ENCODE measurements around the gene TMEM80.

Gene TMEM80

DNA sequence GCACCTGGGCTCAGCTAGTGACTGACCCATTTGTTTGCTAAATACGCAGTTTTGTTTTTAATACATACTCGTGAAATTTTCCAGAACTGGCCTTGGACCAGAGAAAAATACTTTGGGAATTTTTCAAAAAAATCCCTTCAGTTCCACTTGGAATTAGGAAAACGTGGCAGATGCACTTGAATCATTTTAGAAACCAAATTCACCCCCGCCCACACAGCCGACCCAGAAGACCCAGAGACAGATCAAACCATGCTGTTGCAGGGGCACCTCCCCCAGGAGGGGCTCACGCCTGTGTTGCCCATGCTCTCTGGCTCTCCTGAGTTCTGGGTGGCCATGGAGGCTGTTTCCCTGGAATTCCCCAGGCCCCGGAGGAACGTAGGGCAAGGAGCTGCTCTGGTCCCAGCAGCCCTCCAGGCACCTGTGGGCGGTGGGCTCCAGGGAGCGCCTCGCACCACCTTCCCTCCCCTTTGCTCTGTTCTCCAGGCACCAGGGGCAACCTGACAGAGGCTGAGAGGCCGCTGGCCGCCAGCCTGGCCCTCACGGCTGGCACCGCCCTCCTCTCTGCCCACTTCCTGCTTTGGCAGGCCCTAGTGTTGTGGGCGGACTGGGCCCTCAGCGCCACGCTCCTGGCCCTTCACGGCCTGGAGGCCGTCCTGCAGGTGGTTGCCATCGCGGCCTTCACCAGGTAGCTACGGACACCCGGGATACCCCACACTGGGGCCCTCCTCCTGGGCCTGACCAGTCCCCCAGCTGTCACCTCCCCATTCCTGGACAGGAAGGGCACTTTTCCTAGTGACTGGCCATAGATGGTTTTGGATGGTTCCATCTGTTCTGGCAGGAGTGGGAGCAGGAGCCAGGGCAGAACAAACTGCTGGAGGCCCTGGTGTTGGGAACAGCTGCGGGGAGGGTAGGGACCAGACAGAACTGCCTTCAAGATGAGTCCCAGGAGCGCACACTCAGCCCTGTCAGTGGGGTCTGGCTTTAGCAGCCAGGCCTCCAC is 7.1 kb downstream of the TMEM80 start:
- DNase-seq, result no peak

GRCh38 chr11:703506-703905 is 7.9 kb downstream of the TMEM80 start:
- no peak for DNase-seq

GRCh38 chr11:704228-704674 is 8.6 kb downstream of the TMEM80 start:
- DNase-seq, result no peak

DNA sequence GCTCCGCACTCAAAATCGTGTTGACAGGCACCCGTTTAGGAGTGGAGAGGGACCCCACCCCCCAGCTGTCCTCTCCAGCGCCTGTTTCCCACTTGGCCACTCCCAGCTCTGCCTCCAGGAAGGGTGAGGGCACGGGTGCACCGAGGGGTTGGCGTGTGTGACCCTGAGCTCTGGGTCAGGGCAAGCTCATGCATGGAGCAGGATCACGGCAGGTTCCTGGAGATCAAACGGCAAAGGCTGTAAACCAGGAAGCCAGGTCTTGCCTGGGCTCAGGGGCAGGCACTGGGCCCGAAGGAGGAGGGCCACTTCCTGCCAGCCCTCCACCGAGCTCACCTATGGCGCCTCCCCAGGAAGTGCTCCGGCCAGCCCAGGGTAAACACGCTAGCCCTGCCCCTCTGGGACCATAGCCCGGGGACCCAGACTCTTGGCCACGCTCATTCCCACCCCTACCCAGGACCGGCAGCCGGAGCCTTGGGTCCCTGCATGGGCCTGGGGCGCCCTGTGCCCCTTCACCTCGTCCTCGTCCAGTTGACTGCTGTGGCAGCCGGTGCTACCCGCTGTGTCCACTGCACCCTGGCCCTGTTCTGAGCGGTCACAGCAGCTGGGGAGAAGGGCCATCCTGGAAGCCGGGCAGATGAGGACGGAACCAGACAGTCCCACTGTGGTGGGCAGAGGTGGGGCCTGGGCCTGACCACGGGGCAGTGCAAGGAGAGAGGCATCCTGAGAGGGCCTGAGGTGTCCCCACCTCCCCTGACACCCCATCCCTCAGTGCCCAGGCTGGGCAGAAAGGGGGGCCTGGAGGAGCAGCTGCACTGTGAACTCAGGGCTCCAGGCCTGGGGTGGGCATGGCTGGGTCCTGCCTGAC is 9.4 kb downstream of the TMEM80 start:
- no peak for DNase-seq

- DNase-seq, result no peak
Observed at GRCh38 chr11:705646-706438, 10.2 kb downstream of the TMEM80 start, which contains the start of gene EPS8L2. Gene EPS8L2 (plus strand): TSS chr11:706231. CDS start chr11:709408, 3,177 bp downstream.

- no peak for DNase-seq
Observed at GRCh38 chr11:706439-706956, 10.9 kb downstream of the TMEM80 start.

- DNase-seq, result no peak
Observed at GRCh38 chr11:706957-707816, 11.6 kb downstream of the TMEM80 start.

GRCh38 chr11:707817-708420 is 12.3 kb downstream of the TMEM80 start:
- DNase-seq, result no peak

DNA sequence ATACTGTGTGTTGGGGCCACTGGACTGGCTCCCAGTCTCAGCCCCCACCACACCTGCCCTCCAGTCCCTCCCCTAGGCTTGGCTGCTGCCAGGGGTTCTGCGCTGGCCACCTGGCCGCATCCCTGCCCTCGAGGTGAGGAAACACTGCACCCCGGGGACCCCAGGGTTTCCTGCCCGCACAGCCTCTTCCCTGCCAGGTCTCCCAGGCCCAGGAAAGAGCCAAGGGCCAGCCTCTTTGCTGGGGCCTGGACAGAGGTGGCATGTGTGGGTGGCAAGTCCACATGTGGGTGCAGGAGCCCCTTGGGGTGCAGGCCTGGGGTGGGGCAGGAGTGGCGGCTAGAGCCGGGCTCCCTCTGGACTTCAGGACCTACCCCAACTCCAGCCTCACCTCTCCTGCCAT is 12.9 kb downstream of the TMEM80 start:
- DNase-seq, result no peak

- DNase-seq, result no peak
Observed at GRCh38 chr11:709109-709997, 13.7 kb downstream of the TMEM80 start.

- no peak for DNase-seq
Observed at GRCh38 chr11:714436-714835, 18.8 kb downstream of the TMEM80 start.

- DNase-seq, result peak; percentile 59
Observed at GRCh38 chr11:719214-720016, 23.8 kb downstream of the TMEM80 start.

DNA sequence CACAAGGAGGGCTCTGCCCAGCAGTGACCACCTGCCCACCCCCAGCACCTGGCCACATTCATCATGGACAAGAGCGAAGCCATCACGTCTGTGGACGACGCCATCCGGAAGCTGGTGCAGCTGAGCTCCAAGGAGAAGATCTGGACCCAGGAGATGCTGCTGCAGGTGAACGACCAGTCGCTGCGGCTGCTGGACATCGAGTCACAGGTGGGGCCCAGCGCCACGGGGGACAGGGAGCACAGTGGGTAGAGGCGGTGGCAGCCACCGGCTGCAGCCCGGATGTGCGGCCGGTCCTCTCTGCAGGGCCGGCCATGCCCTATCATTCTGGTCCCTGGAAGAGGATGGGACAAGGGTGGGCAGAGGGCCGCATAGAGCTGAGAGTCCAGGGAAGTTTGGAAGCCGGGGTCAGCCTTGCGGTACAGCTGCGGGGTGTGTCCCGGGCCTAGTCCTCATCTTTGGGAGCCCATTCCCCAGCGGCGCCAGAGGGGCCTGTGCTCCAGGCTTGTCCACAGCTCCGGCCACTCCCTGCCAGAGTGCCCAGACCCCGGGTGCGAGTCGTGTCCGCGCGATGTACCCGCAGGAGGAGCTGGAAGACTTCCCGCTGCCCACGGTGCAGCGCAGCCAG is 24.5 kb downstream of the TMEM80 start:
- peak; percentile 59 for DNase-seq

- DNase-seq, result peak; percentile 75
Observed at GRCh38 chr11:720642-721246, 25.1 kb downstream of the TMEM80 start.

DNA sequence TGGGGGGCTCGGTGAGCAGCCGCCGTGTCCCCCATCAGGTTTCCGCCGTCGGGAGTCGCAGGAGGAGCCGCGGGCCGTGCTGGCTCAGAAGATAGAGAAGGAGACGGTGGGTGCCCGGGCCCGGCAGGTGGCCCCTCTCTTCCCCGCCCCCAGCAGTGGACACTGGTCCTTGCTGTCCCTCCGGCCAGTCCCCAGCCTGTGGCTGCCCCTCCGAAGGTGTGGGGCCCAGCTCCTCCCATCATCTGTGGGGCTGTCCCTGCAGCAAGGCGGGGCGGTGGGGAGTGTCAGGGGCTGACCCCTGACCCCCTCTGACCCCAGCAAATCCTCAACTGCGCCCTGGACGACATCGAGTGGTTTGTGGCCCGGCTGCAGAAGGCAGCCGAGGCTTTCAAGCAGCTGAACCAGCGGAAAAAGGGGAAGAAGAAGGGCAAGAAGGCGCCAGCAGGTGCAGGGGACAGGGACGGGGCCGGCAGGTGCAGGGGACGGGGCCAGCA is 25.7 kb downstream of the TMEM80 start:
- no peak for DNase-seq

GRCh38 chr11:721741-722345 is 26.2 kb downstream of the TMEM80 start:
- peak; percentile 79 for DNase-seq

- DNase-seq, result peak; percentile 52
Observed at GRCh38 chr11:722346-722811, 26.8 kb downstream of the TMEM80 start.
